Measurements from ENCODE around the gene ZNF616.

DNA sequence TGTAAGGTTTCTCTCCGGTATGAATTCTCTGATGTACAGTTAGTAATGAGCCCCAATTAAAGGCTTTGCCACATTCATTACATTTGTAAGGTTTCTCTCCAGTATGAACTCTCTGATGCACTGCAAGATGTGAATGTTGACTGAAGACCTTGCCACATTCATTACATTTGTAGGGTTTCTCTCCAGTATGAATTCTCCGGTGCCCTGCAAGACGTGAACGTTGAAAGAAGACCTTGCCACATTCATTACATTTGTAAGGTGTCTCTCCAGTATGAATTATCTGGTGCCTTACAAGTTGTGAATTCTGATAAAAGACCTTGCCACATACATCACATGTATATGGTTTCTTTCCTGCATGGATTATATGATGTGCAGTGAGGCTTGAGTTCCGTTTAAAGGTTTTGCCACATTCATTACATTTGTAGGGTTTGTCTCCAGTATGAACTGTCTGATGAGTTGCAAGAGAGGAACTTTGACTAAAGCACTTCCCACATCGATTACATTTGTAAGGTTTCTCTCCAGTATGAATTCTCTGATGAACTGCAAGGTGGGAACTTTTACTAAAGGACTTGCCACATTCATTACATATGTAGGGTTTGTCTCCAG is 73.4 kb downstream of the ZNF616 start:
- TF ChIP-seq, protein P1, sequence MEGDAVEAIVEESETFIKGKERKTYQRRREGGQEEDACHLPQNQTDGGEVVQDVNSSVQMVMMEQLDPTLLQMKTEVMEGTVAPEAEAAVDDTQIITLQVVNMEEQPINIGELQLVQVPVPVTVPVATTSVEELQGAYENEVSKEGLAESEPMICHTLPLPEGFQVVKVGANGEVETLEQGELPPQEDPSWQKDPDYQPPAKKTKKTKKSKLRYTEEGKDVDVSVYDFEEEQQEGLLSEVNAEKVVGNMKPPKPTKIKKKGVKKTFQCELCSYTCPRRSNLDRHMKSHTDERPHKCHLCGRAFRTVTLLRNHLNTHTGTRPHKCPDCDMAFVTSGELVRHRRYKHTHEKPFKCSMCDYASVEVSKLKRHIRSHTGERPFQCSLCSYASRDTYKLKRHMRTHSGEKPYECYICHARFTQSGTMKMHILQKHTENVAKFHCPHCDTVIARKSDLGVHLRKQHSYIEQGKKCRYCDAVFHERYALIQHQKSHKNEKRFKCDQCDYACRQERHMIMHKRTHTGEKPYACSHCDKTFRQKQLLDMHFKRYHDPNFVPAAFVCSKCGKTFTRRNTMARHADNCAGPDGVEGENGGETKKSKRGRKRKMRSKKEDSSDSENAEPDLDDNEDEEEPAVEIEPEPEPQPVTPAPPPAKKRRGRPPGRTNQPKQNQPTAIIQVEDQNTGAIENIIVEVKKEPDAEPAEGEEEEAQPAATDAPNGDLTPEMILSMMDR (conservative IDR thresholded peaks at IDR 0.05 in 1 of 2, IDR thresholded peaks at IDR 0.05 in 1 of 2; ENCODE audit: low read depth in 1 of 2, low read length in 2 of 2): no peak
- no peak for TF ChIP-seq EZH2 (IDR thresholded peaks at IDR 0.05; ENCODE audit: low read length, missing control alignments)

Measured in fibroblast of lung (primary cell).